ENCODE data around the gene KAZN. TPM values are rescaled to one million over a fixed set of nuclear protein-coding genes. Genes with fewer than 3 reads are reported as not detected.

KAZN gene
- total and polyA plus RNA-seq, 2 donors from 2014 or later = 17.4 to 60.8 TPM

DNA sequence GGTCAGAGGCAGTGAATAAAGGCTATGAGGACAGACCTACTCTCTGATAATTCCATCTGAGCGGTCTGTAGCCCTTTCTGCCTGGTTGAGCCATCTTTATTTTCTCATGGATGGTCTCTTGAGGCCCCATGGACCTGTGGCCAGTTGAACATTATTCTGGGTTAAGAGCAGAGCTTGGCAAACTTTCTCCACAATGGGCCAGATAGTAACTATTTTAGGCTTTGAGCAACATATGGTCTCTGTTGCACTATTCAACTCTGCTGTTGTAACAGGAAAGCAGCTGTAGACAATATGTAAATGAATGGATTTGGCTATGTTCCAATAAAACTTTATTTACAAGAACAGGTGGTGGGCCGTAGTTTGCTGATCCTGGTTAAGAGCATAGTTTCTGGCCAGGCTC lies 62.7 kb downstream of the KAZN start:
- Histone ChIP-seq H3K4me3 (ENCODE audit: low read length in 3 of 3) (no peak overlapping the region), H3K36me3 (ENCODE audit: control insufficient read depth in 2 of 3, insufficient read depth in 3 of 3, low read length in 3 of 3) (no peaks in the 10 kb centered on the region), H3K27ac (ENCODE audit: low read depth in 2 of 2, low read length in 2 of 2) (no peak overlapping the region), H3K9ac (ENCODE audit: low read length in 3 of 3) (no peak overlapping the region), H3K9me3 (ENCODE audit: control insufficient read depth in 2 of 3, insufficient read depth in 1 of 3, low read length in 3 of 3) (no peaks in the 10 kb centered on the region), H3K27me3 (ENCODE audit: control insufficient read depth, insufficient read depth, low read length) (no peaks in the 10 kb centered on the region), H3K4me1 (ENCODE audit: control insufficient read depth in 2 of 3, insufficient read depth in 2 of 3, low read depth in 1 of 3, low read length in 3 of 3) (no peaks in the 10 kb centered on the region)
- TF ChIP-seq, protein P1, sequence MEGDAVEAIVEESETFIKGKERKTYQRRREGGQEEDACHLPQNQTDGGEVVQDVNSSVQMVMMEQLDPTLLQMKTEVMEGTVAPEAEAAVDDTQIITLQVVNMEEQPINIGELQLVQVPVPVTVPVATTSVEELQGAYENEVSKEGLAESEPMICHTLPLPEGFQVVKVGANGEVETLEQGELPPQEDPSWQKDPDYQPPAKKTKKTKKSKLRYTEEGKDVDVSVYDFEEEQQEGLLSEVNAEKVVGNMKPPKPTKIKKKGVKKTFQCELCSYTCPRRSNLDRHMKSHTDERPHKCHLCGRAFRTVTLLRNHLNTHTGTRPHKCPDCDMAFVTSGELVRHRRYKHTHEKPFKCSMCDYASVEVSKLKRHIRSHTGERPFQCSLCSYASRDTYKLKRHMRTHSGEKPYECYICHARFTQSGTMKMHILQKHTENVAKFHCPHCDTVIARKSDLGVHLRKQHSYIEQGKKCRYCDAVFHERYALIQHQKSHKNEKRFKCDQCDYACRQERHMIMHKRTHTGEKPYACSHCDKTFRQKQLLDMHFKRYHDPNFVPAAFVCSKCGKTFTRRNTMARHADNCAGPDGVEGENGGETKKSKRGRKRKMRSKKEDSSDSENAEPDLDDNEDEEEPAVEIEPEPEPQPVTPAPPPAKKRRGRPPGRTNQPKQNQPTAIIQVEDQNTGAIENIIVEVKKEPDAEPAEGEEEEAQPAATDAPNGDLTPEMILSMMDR (IDR thresholded peaks at IDR 0.05; ENCODE audit: borderline replicate concordance, extremely low read depth, insufficient read depth) = no peak
- DNase-seq (peak in 1 of 5 donors; percentile 74), FAIRE-seq (no peak)
- intact Hi-C loops (cut with DNase I) = no loop called here

DNA sequence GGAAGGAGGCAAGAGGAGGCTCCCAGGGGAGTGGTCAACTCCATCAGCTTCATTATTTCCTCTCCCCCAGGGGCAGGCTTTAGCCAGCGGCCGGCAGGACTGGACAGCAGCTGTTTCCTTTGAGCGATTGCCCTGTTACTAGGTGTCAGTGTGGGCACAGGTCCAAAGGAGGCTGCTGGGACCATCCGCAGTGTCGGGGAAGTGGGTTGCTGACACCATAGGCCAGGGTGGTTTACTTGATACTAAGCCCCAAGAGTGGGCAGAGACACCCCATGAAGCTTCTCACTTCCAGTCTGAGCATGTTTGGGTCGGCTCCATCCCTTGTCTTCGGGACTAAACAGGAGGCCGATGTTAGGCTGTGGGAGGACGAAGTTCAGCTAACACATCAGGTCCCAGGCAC lies 63.6 kb downstream of the KAZN start:
- TF ChIP-seq, protein P1 (IDR thresholded peaks at IDR 0.05; ENCODE audit: borderline replicate concordance, extremely low read depth, insufficient read depth) = no peak
- H3K9me3 ChIP-seq (ENCODE audit: control insufficient read depth in 2 of 3, insufficient read depth in 1 of 3, low read length in 3 of 3) = no peaks in the 10 kb centered on the region
- H3K4me1 ChIP-seq (ENCODE audit: control insufficient read depth in 2 of 3, insufficient read depth in 2 of 3, low read depth in 1 of 3, low read length in 3 of 3) = no peaks in the 10 kb centered on the region
- no peaks in the 10 kb centered on the region for H3K36me3 ChIP-seq (ENCODE audit: control insufficient read depth in 2 of 3, insufficient read depth in 3 of 3, low read length in 3 of 3)
- no peak overlapping the region for H3K9ac ChIP-seq (ENCODE audit: low read length in 3 of 3)
- no peaks in the 10 kb centered on the region for H3K27me3 ChIP-seq (ENCODE audit: control insufficient read depth, insufficient read depth, low read length)
- DNase-seq = no peak
- intact Hi-C loops (cut with DNase I) = no loop called here
- H3K27ac ChIP-seq (ENCODE audit: low read depth in 2 of 2, low read length in 2 of 2) = no peak overlapping the region
- FAIRE-seq = no peak
- H3K4me3 ChIP-seq (ENCODE audit: low read length in 3 of 3) = no peak overlapping the region

DNA sequence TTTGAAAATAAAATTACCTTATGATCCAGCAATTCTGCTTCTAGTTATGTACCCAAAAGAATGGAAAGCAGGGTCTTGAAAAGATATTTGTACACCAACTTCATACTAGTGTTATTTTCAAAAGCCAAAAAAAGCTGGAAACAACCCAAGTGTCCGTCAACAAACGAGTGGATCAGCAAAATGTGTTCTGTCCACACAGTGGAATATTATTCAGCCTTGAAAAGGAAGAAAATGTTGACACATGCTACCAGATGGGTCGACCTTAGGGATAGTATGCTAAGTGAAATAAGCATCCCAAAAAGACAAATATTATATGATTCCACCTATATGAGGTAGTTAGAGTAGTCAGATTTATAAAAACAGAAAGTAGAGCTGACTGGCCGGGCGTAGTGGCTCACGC lies 65.3 kb downstream of the KAZN start:
- Histone ChIP-seq H3K27ac (ENCODE audit: low read depth in 2 of 2, low read length in 2 of 2) (no peak overlapping the region), H3K9ac (ENCODE audit: low read length in 3 of 3) (no peak overlapping the region), H3K4me1 (ENCODE audit: control insufficient read depth in 2 of 3, insufficient read depth in 2 of 3, low read depth in 1 of 3, low read length in 3 of 3) (no peaks in the 10 kb centered on the region), H3K9me3 (ENCODE audit: control insufficient read depth in 2 of 3, insufficient read depth in 1 of 3, low read length in 3 of 3) (no peaks in the 10 kb centered on the region), H3K27me3 (ENCODE audit: control insufficient read depth, insufficient read depth, low read length) (no peaks in the 10 kb centered on the region), H3K4me3 (ENCODE audit: low read length in 3 of 3) (no peak overlapping the region), H3K36me3 (ENCODE audit: control insufficient read depth in 2 of 3, insufficient read depth in 3 of 3, low read length in 3 of 3) (no peaks in the 10 kb centered on the region)
- intact Hi-C loops (cut with DNase I) = no loop called here
- DNase-seq = no peak
- TF ChIP-seq, protein P1 (IDR thresholded peaks at IDR 0.05; ENCODE audit: borderline replicate concordance, extremely low read depth, insufficient read depth) = no peak
- no peak for FAIRE-seq

DNA sequence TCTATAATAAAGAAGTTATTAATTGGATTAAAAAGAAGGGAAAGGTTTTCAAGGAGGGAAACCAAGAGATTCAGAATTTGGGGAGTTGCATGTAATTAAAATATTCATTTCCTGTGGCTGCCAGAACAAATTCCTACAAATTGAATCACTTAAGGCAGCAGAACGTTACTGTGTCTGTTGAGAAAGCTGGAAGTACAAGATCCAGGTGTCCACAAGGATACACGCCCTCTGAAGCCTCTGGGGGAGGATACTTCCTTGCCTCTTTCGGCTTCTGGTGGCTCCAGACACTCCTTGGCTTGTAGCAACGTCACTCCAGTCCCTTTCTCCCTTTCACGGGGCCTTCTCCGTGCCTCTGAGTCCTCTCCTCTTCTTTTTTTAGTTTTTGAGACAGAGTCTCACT lies 67.9 kb downstream of the KAZN start:
- Histone ChIP-seq H3K27me3 (ENCODE audit: control insufficient read depth, insufficient read depth, low read length) (no peaks in the 10 kb centered on the region), H3K27ac (ENCODE audit: low read depth in 2 of 2, low read length in 2 of 2) (no peak overlapping the region), H3K4me3 (ENCODE audit: low read length in 3 of 3) (no peak overlapping the region), H3K9ac (ENCODE audit: low read length in 3 of 3) (no peak overlapping the region), H3K36me3 (ENCODE audit: control insufficient read depth in 2 of 3, insufficient read depth in 3 of 3, low read length in 3 of 3) (no peaks in the 10 kb centered on the region), H3K9me3 (ENCODE audit: control insufficient read depth in 2 of 3, insufficient read depth in 1 of 3, low read length in 3 of 3) (no peaks in the 10 kb centered on the region), H3K4me1 (ENCODE audit: control insufficient read depth in 2 of 3, insufficient read depth in 2 of 3, low read depth in 1 of 3, low read length in 3 of 3) (no peaks in the 10 kb centered on the region)
- TF ChIP-seq, protein P1 (IDR thresholded peaks at IDR 0.05; ENCODE audit: borderline replicate concordance, extremely low read depth, insufficient read depth) = no peak
- intact Hi-C loops (cut with DNase I) = no loop called here
- no peak for DNase-seq
- FAIRE-seq = no peak

All from kidney (tissue), 14 donors.